Measurements from ENCODE around the gene CNTNAP5. TPM values are rescaled to one million over a fixed set of nuclear protein-coding genes. Genes with fewer than 3 reads are reported as not detected.
A peak's percentile ranks its signal among the peaks of the same experiment; 100 is the strongest.

CNTNAP5 gene
- total and polyA plus RNA-seq, 12 donors = 0.08 to 4.9 (median 0.96) TPM; not detected in 5

- TF ChIP-seq POLR2A (IDR thresholded peaks at IDR 0.05) = no peak
- TF ChIP-seq CTCF (IDR thresholded peaks at IDR 0.05) = no peak
- Histone ChIP-seq H3K9me3 (replicated peaks in 1 of 3) (no peaks in the 10 kb centered on the region), H3K27ac (no peak overlapping the region), H3K4me3 (no peak overlapping the region), H3K4me1 (replicated peaks in 1 of 2) (no peaks in the 10 kb centered on the region), H3K27me3 (no peaks in the 10 kb centered on the region), H3K36me3 (replicated peaks in 1 of 2) (no peaks in the 10 kb centered on the region)
- intact Hi-C loops (cut with DNase I) = no loop called here
- DNase-seq = no peak
- WGBS, 4 donors = 25 to 45% (median 35%) methylated on average over 1 of the region's 1 CpG
Observed at GRCh38 chr2:124798551-124798950, 773.5 kb downstream of the CNTNAP5 start.

GRCh38 chr2:124804014-124804940 is 779.2 kb downstream of the CNTNAP5 start:
- 55 to 60% (median 58%) methylated on average over 5 of the region's 5 CpGs for WGBS, 4 donors
- no peaks in the 10 kb centered on the region for H3K27me3 ChIP-seq
- intact Hi-C loops (cut with DNase I) = no loop called here

GRCh38 chr2:124805060-124805459 is 780.0 kb downstream of the CNTNAP5 start:
- WGBS, 4 donors = 58 to 73% (median 67%) methylated on average over 3 of the region's 3 CpGs
- Histone ChIP-seq H3K27ac (no peak overlapping the region), H3K27me3 (no peaks in the 10 kb centered on the region), H3K4me1 (replicated peaks in 1 of 2) (no peaks in the 10 kb centered on the region), H3K36me3 (replicated peaks in 1 of 2) (no peaks in the 10 kb centered on the region), H3K4me3 (no peak overlapping the region), H3K9me3 (replicated peaks in 1 of 3) (no peaks in the 10 kb centered on the region)
- intact Hi-C loops (cut with DNase I) = no loop called here
- TF ChIP-seq POLR2A (IDR thresholded peaks at IDR 0.05) = no peak
- no peak for TF ChIP-seq CTCF (IDR thresholded peaks at IDR 0.05)
- no peak for DNase-seq

More at GRCh38 chr2:124804014-124804940, 779.2 kb downstream of the CNTNAP5 start:
- Histone ChIP-seq H3K9me3 (replicated peaks in 1 of 3) (no peaks in the 10 kb centered on the region), H3K4me3 (no peak overlapping the region), H3K36me3 (replicated peaks in 1 of 2) (no peaks in the 10 kb centered on the region), H3K4me1 (replicated peaks in 1 of 2) (no peaks in the 10 kb centered on the region), H3K27ac (no peak overlapping the region)
- peak in 5 of 6 experiments; percentile 36 to 53 (median 43) for TF ChIP-seq CTCF (IDR thresholded peaks at IDR 0.05)
- no peak for TF ChIP-seq POLR2A (IDR thresholded peaks at IDR 0.05)
- peak in 1 of 7 donors; percentile 3 for DNase-seq

- no peak for TF ChIP-seq POLR2A (IDR thresholded peaks at IDR 0.05)
- no peak for TF ChIP-seq CTCF (IDR thresholded peaks at IDR 0.05)
- no peaks in the 10 kb centered on the region for H3K36me3 ChIP-seq (replicated peaks in 1 of 2)
- H3K27me3 ChIP-seq = no peaks in the 10 kb centered on the region
- peak in 2 of 7 donors; percentile 16 to 58 for DNase-seq
- 24 to 35% (median 31%) methylated on average over 4 of the region's 4 CpGs for WGBS, 4 donors
- no peaks in the 10 kb centered on the region for H3K4me1 ChIP-seq (replicated peaks in 1 of 2)
- H3K27ac ChIP-seq = no peak overlapping the region
- H3K9me3 ChIP-seq (replicated peaks in 1 of 3) = no peaks in the 10 kb centered on the region
- no peak overlapping the region for H3K4me3 ChIP-seq
- intact Hi-C loops (cut with DNase I) = no loop called here
Observed at GRCh38 chr2:124810132-124810531, 785.0 kb downstream of the CNTNAP5 start.
